HG02759 (cell line): ENCODE results near the gene NF2.
"Not testable (repeated sequence)": the region's sequence is repeated elsewhere in the genome, so short reads cannot be mapped to it uniquely, and the experiment has no call there.

ENCODE experiments used
- ATAC-seq: cut with Tn5 transposase; IDR thresholded peaks from one replicate; pipeline ENCODE4 v1.9.1; 2021; ENCODE audit warnings: mild to moderate bottlenecking, moderate library complexity; ENCODE audit not compliant: unreplicated experiment

The NF2 gene

GRCh38 chr22:29603358-29604075, at the start of gene NF2:
TSS of gene NF2 (plus strand) at chr22:29603633. CDS start at chr22:29603999, 366 bp downstream.
- peak; percentile 97 for ATAC-seq

GRCh38 chr22:29555065-29555644, 48.3 kb upstream of the NF2 start:
- ATAC-seq, result no peak

- ATAC-seq, result no peak
These were observed 44.4 kb upstream of the NF2 start for GRCh38 chr22:29559030-29559429.

- no peak for ATAC-seq
These were observed 43.6 kb upstream of the NF2 start for GRCh38 chr22:29559853-29560252.

GRCh38 chr22:29563652-29564460, 39.6 kb upstream of the NF2 start:
- ATAC-seq, result no peak

- ATAC-seq, result not testable (repeated sequence)
These were observed 36.9 kb upstream of the NF2 start for GRCh38 chr22:29566513-29566912.

- ATAC-seq, result no peak
These were observed 36.1 kb upstream of the NF2 start for GRCh38 chr22:29567338-29567737.

GRCh38 chr22:29569011-29569678, 34.3 kb upstream of the NF2 start:
- no peak for ATAC-seq

GRCh38 chr22:29570456-29570855, 33.0 kb upstream of the NF2 start:
- no peak for ATAC-seq

GRCh38 chr22:29570912-29571549, 32.4 kb upstream of the NF2 start:
- ATAC-seq, result no peak

- ATAC-seq, result no peak
These were observed 28.5 kb upstream of the NF2 start for GRCh38 chr22:29574762-29575450.

- no peak for ATAC-seq
These were observed 24.8 kb upstream of the NF2 start for GRCh38 chr22:29578462-29579200.

- ATAC-seq, result peak; percentile 19
These were observed 23.1 kb upstream of the NF2 start for GRCh38 chr22:29580200-29580810.

- ATAC-seq, result no peak
These were observed 21.6 kb upstream of the NF2 start for GRCh38 chr22:29581799-29582198.

GRCh38 chr22:29584975-29585374, 18.5 kb upstream of the NF2 start:
- no peak for ATAC-seq

GRCh38 chr22:29586193-29586705, 17.2 kb upstream of the NF2 start:
- not testable (repeated sequence) for ATAC-seq

GRCh38 chr22:29587938-29588699, 15.3 kb upstream of the NF2 start:
- no peak for ATAC-seq

GRCh38 chr22:29593923-29594322, 9.5 kb upstream of the NF2 start:
- no peak for ATAC-seq
